Fibroblast of villous mesenchyme (primary cell): ENCODE measurements around the gene GSTM5. TPM values are rescaled to one million over a fixed set of nuclear protein-coding genes. Genes with fewer than 3 reads are reported as not detected.
"Not testable (repeated sequence)": the region's sequence is repeated elsewhere in the genome, so short reads cannot be mapped to it uniquely, and the experiment has no call there.

Experiments used
- DNase-seq: peaks from one replicate; pipeline ENCODE4 v3.0.0-alpha.2; 2010; ENCODE audit warnings: low read depth
- H3K4me3 ChIP-seq: 2 replicates; pipeline ENCODE4 v1.5.1; 2011; ENCODE audit warnings: low read depth, mild to moderate bottlenecking, low read length
- CTCF ChIP-seq: IDR thresholded peaks from 2 replicates; pipeline ENCODE4 v1.5.1; 2012; ENCODE audit warnings: low read depth, mild to moderate bottlenecking, low read length; ENCODE audit not compliant: insufficient read depth
- total RNA-seq: library from RNA; depleted of rRNA; stranded (reverse); fragments of >200 nt; gene quantifications from 2 replicates; pipeline ENCODE4 v1.2.3, GENCODE V29; 2012

The GSTM5 gene
- 5.8 and 9.1 TPM in 2 replicates for total RNA-seq

- H3K4me3 ChIP-seq: peak within 1 kb of the TSS; percentile 36
Measured at GRCh38 chr1:109711593-109712320, at the start of gene GSTM5. GSTM5 (plus strand) TSS chr1:109712251; CDS start chr1:109712313, 62 bp downstream.

GRCh38 chr1:109664671-109665070 is 47.4 kb upstream of the GSTM5 start:
- TF ChIP-seq CTCF: no peak
- H3K4me3 ChIP-seq: no peak overlapping the region
- DNase-seq: no peak

More at GRCh38 chr1:109711593-109712320, at the start of gene GSTM5:
- not testable (repeated sequence) for DNase-seq

DNA sequence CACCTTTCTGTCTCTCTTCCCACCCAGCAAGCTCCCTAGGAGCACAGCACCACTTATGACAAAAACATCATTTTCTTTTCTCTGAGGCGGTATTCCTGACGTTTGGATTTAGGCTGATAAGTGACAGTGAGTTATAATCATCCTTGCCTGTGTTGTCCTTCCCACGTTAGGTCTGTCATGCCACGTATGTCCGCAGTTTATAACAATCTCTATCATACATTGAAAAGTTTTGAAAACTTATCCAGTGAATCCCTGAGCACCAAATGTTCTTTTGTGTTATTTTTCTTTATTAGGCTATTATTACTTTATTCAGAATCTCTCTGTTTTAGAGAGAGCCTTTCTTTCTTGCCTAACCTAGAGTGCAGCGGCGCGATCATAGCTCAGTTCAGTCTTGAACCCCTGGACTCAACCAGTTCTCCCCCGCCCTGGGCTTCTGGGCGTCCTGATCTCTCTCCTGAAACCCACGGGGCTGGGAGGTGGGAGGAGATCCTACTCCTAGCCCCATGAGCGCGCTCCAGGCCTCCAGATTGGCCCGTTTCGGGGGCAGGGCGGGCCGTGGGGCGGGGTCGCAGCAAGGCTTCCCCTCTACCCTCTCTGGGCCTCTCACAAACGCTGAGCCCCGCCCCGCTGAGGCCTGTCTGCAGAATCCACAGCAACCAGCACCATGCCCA is 44.5 kb upstream of the GSTM5 start, which contains the start of gene GSTM2:
Gene GSTM2 (plus strand): TSS at position 606 of the 671 bp plus-strand sequence. CDS start 59 bp downstream, at position 665.
- peak; percentile 89 for DNase-seq
- TF ChIP-seq CTCF: no peak
- H3K4me3 ChIP-seq: peak within 1 kb of the TSS; percentile 60

GRCh38 chr1:109668123-109668775 is 43.8 kb upstream of the GSTM5 start:
- peak overlapping the region; percentile 60 for H3K4me3 ChIP-seq
- no peak for TF ChIP-seq CTCF
- no peak for DNase-seq

- H3K4me3 ChIP-seq: no peak overlapping the region
- no peak for DNase-seq
- no peak for TF ChIP-seq CTCF
Measured at GRCh38 chr1:109669246-109669948, 42.7 kb upstream of the GSTM5 start.

GRCh38 chr1:109669949-109670302 is 42.1 kb upstream of the GSTM5 start:
- not testable (repeated sequence) for DNase-seq, H3K4me3 ChIP-seq

DNA sequence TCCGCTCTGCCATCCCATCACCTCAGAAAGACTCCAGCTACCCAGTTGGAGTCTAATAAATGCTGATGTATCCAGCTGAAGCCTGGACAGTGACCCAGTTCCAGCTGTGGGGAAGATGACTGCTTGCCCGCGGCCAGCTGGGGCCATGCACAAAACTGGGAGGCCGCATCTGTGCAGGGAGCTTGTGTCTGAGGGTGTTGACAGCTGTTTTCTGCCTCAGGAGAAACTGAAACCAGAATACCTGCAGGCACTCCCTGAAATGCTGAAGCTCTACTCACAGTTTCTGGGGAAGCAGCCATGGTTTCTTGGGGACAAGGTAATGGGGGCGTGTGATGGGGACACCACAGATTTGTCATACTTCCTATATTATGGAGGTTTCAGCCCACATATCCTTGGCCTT is 41.0 kb upstream of the GSTM5 start:
- no peak for DNase-seq
- TF ChIP-seq CTCF: no peak
- H3K4me3 ChIP-seq: no peak overlapping the region

DNA sequence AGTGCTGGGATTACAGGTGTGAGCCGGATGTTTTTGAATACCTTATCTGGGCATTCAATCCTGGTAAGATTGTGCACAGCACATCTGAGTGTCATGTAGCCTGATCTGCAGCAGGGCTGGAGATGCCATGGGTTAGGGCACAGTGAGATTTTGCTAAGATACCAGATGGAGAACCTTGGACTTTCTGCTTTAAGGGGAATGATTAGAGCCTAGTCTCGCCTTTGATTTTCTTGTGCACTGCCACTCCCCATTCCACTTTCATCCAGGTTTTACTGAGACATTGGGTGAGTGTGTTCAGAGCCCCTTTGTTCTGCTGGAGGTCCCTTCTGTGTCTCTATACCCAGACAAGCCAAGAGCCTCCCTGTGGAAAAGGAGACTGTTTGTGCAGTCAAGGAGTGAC is 38.2 kb upstream of the GSTM5 start:
- DNase-seq, H3K4me3 ChIP-seq: not testable (repeated sequence)

DNA sequence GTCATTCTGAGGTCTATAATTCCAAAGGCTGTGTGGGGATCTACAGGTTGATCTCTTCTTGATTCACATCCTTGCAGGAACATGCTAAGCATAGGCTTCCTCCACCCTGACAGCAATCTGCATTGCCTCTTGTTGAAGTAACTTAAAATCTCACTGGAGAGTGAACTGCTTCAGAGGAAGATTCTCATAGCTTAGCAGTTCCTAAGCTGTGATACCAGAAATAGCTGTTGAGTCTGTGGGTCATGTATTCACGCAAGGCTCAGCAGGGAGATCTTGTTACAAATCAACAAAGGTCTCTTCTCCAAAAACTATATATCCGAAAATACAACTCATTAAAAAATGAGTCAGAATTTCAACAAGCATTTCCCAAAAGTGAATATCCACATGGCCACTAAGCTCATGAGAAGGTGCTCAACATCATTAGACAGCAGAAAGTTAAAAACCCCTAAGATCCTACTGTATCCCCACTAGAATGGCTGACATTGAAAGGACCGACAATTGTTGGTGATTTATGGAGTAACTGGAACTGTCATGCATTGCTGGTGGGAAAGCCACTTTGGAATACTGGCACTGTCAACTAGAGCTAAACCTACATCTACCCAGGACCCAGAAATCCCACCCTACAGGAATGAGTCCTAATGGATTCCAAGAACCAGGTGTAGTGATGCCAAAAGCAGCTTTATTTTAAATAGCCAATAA is 35.2 kb upstream of the GSTM5 start:
- not testable (repeated sequence) for DNase-seq, H3K4me3 ChIP-seq
